Endothelial cell of umbilical vein (primary cell): ENCODE data around the gene ABCC10. TPM values are rescaled to one million over a fixed set of nuclear protein-coding genes. Genes with fewer than 3 reads are reported as not detected.

Experiments used
- BruUV-seq: library from RNA; stranded (reverse); fragments of 400-500 nt; replicated peaks from 2 replicates; lab custom pipeline; 2021; lab: Mats Ljungman, UMichigan
- CTCF ChIA-PET: fragments of 300-600, 350-600 bp; sonication (Branson Sonifier 250); formaldehyde crosslinking; loops from one replicate; lab custom pipeline; 2021; ENCODE audit warnings: antibody characterized with exemption, inconsistent platforms; lab: Charles Lee
- POLR2A ChIA-PET: fragments of 300-600, 350-600 bp; sonication (Branson Sonifier 250); formaldehyde crosslinking; loops from one replicate; lab custom pipeline; 2021; ENCODE audit warnings: antibody characterized with exemption, inconsistent platforms; lab: Charles Lee
- DNase-seq: peaks from one replicate; pipeline ENCODE4 v3.0.0-alpha.2; 2011; ENCODE audit warnings: low read depth, low spot score
- FAIRE-seq: peaks from 2 replicates; lab custom pipeline; 2011; peaks lifted over from hg19 to GRCh38; lab: Jason Lieb, UNC
- H2AFZ ChIP-seq: 2 replicates; pipeline ENCODE4 v1.6.0; 2012; ENCODE audit warnings: low read depth, low read length, control low read depth, inconsistent platforms
- H3K27ac ChIP-seq: 2 replicates; pipeline ENCODE4 v1.5.1; 2011; ENCODE audit warnings: low read depth, mild to moderate bottlenecking, control low read depth, low read length, moderate library complexity; ENCODE audit not compliant: insufficient read depth
- H3K27me3 ChIP-seq, 2 experiments: 2 replicates each; pipeline versions ENCODE4 v1.6.0 to v1.6.1; 2011; ENCODE audit warnings: low read length in 2 of 2, mixed read lengths in 1 of 2; ENCODE audit not compliant: control insufficient read depth in 2 of 2, insufficient read depth in 2 of 2
- H3K36me3 ChIP-seq, 2 experiments: 2 replicates in 1 of 2; 3 replicates in 1 of 2; pipeline ENCODE4 v1.5.1; 2011; ENCODE audit warnings: low read length in 2 of 2, mild to moderate bottlenecking in 1 of 2, moderate library complexity in 1 of 2; ENCODE audit not compliant: control insufficient read depth in 2 of 2, insufficient read depth in 2 of 2; ENCODE audit errors: extremely low read depth in 1 of 2
- H3K4me1 ChIP-seq: 3 replicates; pipeline ENCODE4 v1.5.1; 2011; ENCODE audit warnings: mild to moderate bottlenecking, low read length; ENCODE audit not compliant: control insufficient read depth, insufficient read depth; ENCODE audit errors: extremely low read depth
- H3K4me2 ChIP-seq: 2 replicates; pipeline ENCODE4 v1.6.1; 2011; ENCODE audit warnings: low read length, control low read depth, mixed read lengths; ENCODE audit not compliant: insufficient read depth
- H3K4me3 ChIP-seq, 3 experiments: fragments of 200-600 bp in 1 of 3; sonication (generic), shearing (Covaris generic) in 1 of 3; replicated peaks in 1 of 3; 2 replicates each; pipeline ENCODE4 v1.5.1; 2011 to 2016; ENCODE audit warnings: control low read depth in 3 of 3, low read length in 3 of 3, mild to moderate bottlenecking in 2 of 3, inconsistent platforms in 1 of 3, low read depth in 1 of 3, moderate library complexity in 1 of 3; ENCODE audit not compliant: insufficient read depth in 1 of 3
- H3K79me2 ChIP-seq: 2 replicates; pipeline ENCODE4 v1.6.0; 2012; ENCODE audit warnings: low read length, inconsistent platforms; ENCODE audit not compliant: control insufficient read depth, insufficient read depth
- H3K9ac ChIP-seq: replicated peaks from 2 replicates; pipeline ENCODE3; 2011; ENCODE audit warnings: low read length, control low read depth; ENCODE audit not compliant: insufficient read depth; ENCODE audit errors: extremely low read depth
- H3K9me1 ChIP-seq: replicated peaks from 3 replicates; pipeline ENCODE4 v1.6.0; 2011; ENCODE audit warnings: mild to moderate bottlenecking, low read length; ENCODE audit not compliant: control insufficient read depth, insufficient read depth; ENCODE audit errors: extremely low read depth
- H3K9me3 ChIP-seq: replicated peaks from 2 replicates; pipeline ENCODE4 v1.5.1; 2012; ENCODE audit warnings: low read length, inconsistent platforms; ENCODE audit not compliant: control insufficient read depth, insufficient read depth
- H4K20me1 ChIP-seq: replicated peaks from 2 replicates; pipeline ENCODE3; 2011; ENCODE audit warnings: mild to moderate bottlenecking, low read length; ENCODE audit not compliant: control insufficient read depth, insufficient read depth; ENCODE audit errors: extremely low read depth
- CTCF ChIP-seq, 2 donors: IDR thresholded peaks; 1 replicate in 1 of 2; 2 replicates in 1 of 2; pipeline ENCODE4 v1.5.1; 2011; ENCODE audit warnings: low read length in 2 of 2, mild to moderate bottlenecking in 2 of 2, moderate library complexity in 2 of 2, control low read depth in 1 of 2, inconsistent platforms in 1 of 2, low read depth in 1 of 2; ENCODE audit not compliant: insufficient read depth in 1 of 2; ENCODE audit errors: extremely low read depth in 1 of 2
- EZH2 ChIP-seq: IDR thresholded peaks from 2 replicates; pipeline ENCODE4 v1.6.1; 2012; ENCODE audit warnings: borderline replicate concordance, low read depth, mild to moderate bottlenecking, moderate library complexity, low read length, inconsistent platforms; ENCODE audit not compliant: severe bottlenecking
- FOS ChIP-seq: IDR thresholded peaks from 2 replicates; pipeline ENCODE4 v1.6.1; 2011; ENCODE audit warnings: mild to moderate bottlenecking, low read length, moderate library complexity, borderline replicate concordance; ENCODE audit not compliant: insufficient read depth
- GATA2 ChIP-seq: IDR thresholded peaks from 2 replicates; pipeline ENCODE4 v1.7.0; 2011; ENCODE audit warnings: low read depth, mild to moderate bottlenecking, moderate library complexity, mixed read lengths, low read length; ENCODE audit not compliant: insufficient read length, insufficient read depth
- JUN ChIP-seq: IDR thresholded peaks from 2 replicates; pipeline ENCODE4 v1.6.1; 2011; ENCODE audit warnings: borderline replicate concordance, low read depth; ENCODE audit not compliant: insufficient read length, insufficient read depth
- MAX ChIP-seq: IDR thresholded peaks from 2 replicates; pipeline ENCODE4 v1.6.1; 2011; ENCODE audit not compliant: insufficient read depth, insufficient read length
- MYC ChIP-seq: IDR thresholded peaks from one replicate; pipeline ENCODE4 v1.6.1; 2011; ENCODE audit warnings: mild to moderate bottlenecking, low read depth, low read length
- POLR2A ChIP-seq: IDR thresholded peaks from 2 replicates; pipeline ENCODE4 v1.6.1; 2012; ENCODE audit warnings: low read depth, mild to moderate bottlenecking, control low read depth, low read length
- POLR2AphosphoS5 ChIP-seq: IDR thresholded peaks from 2 replicates; pipeline ENCODE4 v1.6.1; 2012; ENCODE audit warnings: low read depth, mild to moderate bottlenecking, control low read depth, low read length, moderate library complexity; ENCODE audit not compliant: insufficient read depth
- dilution Hi-C: fragments of 300-500 bp; cut with MboI; formaldehyde crosslinking; loops from one replicate; pipeline ENCODE4 v1.15.0; 2019; ENCODE audit warnings: low sequenced_read_pairs; ENCODE audit not compliant: extremely low pct_ligation_motif_present
- intact Hi-C: fragments of 100-400 bp; cut with micrococcal nuclease; formaldehyde crosslinking; loops from one replicate; pipeline ENCODE4 v1.10.0; 2022
- polyA plus RNA-seq, 4 experiments: library from polyadenylated mRNA; depleted of rRNA in 3 of 4; stranded (reverse) in 3 of 4; unstranded in 1 of 4; fragments of >200 nt; gene quantifications; 2 replicates each; pipeline versions ENCODE4 v1.2.1 to v1.2.3, GENCODE V29; 2011 to 2012; ENCODE audit warnings: missing spikeins in 1 of 4
- total RNA-seq: library from RNA; stranded (reverse); gene quantifications from 2 replicates; pipeline ENCODE4 v1.2.3, GENCODE V29; 2021

Gene ABCC10
- total and polyA plus RNA-seq, 2 donors (not counting 3 experiments of a cell fraction or from before 2014, with no cell fraction given), result 29.2 to 37.9 TPM

- dilution Hi-C loops (no loop called here), intact Hi-C loops (loop anchor here (1.0 to 2.0 kb wide), 3 partner anchors 22 to 51 kb away; partner anchors contain the start of gene TJAP1)
- peak; percentile 75 for DNase-seq
- peak overlapping the region; percentile 43 for H3K4me2 ChIP-seq
- peaks cover 0 to 5% of the 10 kb centered on the region in 2 experiments for H3K36me3 ChIP-seq
- peaks cover 9% of the 10 kb centered on the region for H3K4me1 ChIP-seq
- CTCF ChIA-PET, result interaction anchor here (0.6 to 21.3 kb wide), 8 partner anchors 15 to 624 kb away, joined by 3 to 289 read pairs (median 4); partner anchors contain the start of genes LRRC73 and YIPF3
- peak overlapping the region; percentile 42 to 62 (median 46) for H3K4me3 ChIP-seq
- H4K20me1 ChIP-seq, result no peaks in the 10 kb centered on the region
- TF ChIP-seq EZH2, result no peak
- no peak for TF ChIP-seq JUN
- no peak for TF ChIP-seq FOS
- no peak for TF ChIP-seq MAX
- TF ChIP-seq GATA2, result no peak
- TF ChIP-seq MYC, result no peak
- no peak for TF ChIP-seq CTCF (IDR thresholded peaks at IDR 0.05; ENCODE audit: extremely low read depth in 1 of 2, insufficient read depth in 1 of 2, low read depth in 1 of 2, low read length in 2 of 2)
- peak; percentile 26 for TF ChIP-seq POLR2AphosphoS5
- TF ChIP-seq POLR2A, result peak; percentile 12
- H2AFZ ChIP-seq, result peak overlapping the region; percentile 85
- H3K9ac ChIP-seq, result no peak overlapping the region
- no peaks in the 10 kb centered on the region for H3K9me1 ChIP-seq
- H3K79me2 ChIP-seq, result no peaks in the 10 kb centered on the region
- no peak overlapping the region for H3K27ac ChIP-seq
- peak; percentile 93 for FAIRE-seq
- POLR2A ChIA-PET, result interaction anchor here (0.6 to 1.2 kb wide), 2 partner anchors 20 to 55 kb away, joined by 3 to 4 read pairs; partner anchors contain the start of gene LRRC73
- H3K9me3 ChIP-seq, result no peaks in the 10 kb centered on the region
- H3K27me3 ChIP-seq, result peaks cover 6 to 17% of the 10 kb centered on the region in 2 experiments
- BruUV-seq, result no TSS peak
Observed at GRCh38 chr6:43454696-43455530, 27.6 kb downstream of the ABCC10 start.
